GM18517 (cell line): Measurements from ENCODE around the gene HTATIP2.
"Not testable (repeated sequence)": the region's sequence is repeated elsewhere in the genome, so short reads cannot be mapped to it uniquely, and the experiment has no call there.

Source experiments
- ATAC-seq: cut with Tn5 transposase; IDR thresholded peaks from one replicate; pipeline ENCODE4 v1.9.1; 2021; ENCODE audit warnings: mild to moderate bottlenecking, moderate library complexity; ENCODE audit not compliant: unreplicated experiment

The HTATIP2 gene

DNA sequence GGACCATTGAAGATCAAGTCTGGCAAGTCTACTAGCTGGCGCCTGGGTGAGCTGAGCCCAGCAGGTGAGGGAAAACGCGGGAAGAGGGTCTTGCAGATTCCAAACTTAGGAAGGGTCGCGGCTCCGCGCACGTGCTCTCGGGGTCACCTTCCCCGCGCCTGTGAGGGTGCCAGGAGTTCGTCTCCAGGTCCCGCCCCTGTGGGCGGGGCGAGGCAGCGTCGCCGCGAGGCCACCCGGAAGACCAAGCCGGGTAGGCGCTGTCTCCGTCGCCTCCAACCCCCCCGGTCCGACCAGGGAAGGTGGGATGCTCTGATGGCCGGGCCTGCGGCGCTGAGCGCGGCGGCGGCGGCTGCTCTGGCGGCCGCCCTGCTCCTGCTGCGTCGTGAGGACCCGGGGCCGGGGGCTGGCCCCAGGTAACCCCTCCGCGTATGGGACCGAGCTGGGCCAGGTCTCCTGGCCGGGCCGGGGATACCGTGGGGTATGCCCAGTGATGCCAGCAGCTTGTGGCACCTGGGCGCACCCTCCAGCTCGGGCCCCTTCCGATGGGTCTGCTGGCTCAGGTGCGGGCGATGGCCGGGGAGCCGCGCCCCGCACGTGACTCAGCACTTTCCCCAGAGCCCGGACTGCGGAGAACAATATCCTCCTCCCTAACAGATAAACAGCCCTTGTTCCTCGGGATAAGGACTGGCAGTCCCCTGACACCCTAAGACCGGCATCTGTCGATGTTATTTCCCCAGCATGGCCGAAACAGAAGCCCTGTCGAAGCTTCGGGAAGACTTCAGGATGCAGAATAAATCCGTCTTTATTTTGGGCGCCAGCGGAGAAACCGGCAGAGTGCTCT is at the start of gene HTATIP2:
Gene HTATIP2, plus strand, starts transcription at position 215 of the 841 bp plus-strand sequence. Its CDS starts 524 bp downstream, at position 739.
- peak; percentile 92 for ATAC-seq

DNA sequence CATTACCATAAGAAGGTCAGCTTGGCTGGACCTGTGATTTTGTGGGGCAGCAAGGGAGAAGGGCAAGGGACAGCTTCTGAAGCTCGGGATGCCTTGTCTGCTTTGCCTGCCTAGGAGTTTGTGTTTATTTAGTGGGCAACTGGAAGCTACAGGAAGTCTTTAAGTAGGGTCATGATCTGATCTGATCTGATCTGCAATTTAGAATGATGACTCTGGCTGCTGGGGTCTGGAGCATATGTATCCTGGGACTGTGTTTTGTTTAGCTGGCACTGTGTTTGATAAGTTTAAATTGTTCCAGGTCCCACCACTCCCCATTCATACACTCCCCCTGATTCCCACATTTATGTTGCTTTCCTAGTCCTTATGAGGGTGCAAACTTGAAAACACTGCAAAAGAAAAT is 47.7 kb upstream of the HTATIP2 start:
- ATAC-seq, result no peak

DNA sequence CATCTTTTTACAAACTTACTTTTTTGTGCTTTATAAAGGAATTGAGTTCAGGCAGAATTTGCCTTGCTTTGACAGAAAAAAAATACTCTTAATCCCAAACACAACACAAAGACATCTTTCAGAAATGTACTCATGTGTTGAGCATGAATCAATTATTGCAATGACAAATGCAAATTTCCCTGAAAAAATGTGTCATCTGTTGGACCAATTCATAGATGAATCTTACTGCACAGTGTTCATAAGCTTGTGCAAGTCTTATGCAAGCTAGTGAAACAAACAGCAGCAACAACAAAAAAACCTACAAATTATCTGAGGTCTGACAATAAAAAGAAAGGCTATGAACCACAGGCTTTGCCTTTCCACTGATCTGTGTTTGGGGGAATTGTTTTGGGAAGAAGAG is 42.3 kb upstream of the HTATIP2 start:
- ATAC-seq, result no peak

DNA sequence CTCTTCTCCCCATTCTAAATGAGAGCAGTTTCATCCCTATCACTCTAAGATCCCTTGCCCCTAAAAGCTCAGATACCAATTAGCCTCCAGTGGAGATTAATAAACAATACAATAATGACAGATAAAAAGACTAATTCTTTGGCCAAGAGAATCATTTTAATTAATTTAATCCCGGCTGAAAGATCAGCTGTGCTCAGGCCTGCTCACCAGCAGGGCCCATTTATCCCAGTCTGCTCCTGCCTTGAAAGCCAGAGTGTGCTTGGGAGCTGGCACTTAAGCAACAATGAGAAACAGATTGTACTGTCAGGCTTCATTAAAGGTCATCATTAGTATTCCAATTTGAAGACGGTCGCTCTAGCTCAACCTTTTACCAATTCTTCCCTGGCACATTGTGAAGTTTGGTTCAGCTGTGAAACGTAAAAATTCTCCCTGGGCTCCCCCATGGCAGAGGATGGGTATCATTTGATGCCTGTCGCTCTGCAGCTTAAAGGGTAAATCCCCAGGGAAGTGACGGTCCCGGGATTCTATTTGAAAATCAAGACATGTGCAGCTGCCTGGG is 36.1 kb upstream of the HTATIP2 start:
- no peak for ATAC-seq

DNA sequence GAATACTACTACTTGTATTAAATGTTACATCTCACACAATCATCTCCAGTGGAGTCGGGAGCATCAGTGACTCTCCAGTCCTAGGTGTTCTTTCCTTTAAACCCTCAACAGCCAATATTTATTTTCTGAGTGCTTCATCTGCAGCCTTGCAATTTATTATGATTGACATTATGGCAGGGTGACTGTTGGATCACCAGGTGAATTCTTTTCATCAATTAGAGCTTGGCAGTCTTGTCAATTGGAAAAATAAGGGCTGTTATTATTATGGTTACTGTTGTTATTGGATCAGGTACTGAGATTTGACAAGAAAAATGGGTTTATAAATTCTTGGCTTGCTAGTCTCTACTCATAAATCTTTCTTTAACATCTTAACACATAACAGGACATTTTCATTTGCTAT is 27.5 kb upstream of the HTATIP2 start:
- no peak for ATAC-seq

DNA sequence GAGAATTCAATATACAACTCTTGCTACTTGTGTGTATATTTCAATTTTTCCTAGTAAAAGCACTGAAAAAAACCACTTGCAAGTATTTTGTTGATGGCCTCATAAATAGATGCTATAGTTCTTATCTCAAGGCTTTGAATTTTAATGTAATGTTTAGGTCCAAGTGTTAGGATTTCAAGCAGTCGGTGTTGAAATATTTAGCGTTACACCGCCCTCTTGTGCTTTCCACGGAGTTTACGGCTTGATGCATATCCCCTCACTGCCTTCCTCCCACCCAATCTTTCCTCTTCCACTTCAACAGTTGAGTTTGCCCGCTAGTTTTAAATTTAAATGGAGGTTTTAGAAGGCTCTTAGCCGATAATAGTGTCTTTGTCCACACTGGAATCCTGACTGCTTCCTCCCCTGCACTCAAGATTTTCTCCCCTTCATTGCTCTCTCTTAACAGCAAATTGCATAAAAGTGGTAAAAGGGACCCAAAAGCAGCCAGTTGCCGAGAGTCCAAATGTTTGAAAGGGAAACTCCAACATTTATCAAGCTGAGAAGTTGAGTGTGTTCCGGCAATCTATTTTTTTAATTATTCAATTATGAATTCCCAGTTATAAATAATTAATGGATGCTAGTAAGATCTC is 25.9 kb upstream of the HTATIP2 start:
- no peak for ATAC-seq

DNA sequence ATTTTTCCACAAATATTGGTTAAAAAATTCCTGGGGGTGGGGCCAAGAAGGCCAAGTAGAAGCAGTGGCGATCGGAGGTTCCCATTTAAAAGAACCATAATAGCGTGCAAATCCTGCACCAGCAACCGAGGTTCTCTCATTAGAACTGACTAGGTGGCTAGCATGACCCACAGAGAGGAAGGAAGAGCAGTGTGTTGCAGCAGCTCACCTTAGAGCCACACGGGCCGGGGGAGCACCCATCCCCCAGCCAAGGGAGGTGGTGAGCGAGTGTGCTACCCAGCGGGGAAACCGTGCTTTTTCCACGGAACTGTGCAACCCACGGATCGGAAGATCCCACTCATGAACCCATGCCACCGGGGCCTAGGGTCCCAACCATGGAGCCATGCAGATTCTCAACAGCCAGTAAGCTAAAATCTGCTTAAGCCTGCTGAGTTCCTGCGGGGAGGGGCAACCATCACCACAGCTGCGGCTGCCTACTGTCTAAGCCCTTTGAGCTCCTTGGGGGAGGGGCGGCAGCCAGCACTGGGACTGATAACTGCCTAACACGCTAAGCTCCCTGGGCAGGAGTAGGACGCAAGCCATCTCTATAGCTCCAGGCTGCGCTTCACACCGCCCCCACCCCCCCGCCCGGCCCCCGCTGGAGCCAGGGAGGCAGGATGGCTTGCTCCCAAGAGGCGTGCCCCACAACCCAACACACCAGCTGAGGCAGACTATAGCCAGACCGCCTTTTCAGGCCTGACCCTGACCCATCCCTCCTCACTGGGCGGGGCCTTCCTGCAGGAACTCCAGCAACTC is 21.0 kb upstream of the HTATIP2 start:
- ATAC-seq, result no peak

DNA sequence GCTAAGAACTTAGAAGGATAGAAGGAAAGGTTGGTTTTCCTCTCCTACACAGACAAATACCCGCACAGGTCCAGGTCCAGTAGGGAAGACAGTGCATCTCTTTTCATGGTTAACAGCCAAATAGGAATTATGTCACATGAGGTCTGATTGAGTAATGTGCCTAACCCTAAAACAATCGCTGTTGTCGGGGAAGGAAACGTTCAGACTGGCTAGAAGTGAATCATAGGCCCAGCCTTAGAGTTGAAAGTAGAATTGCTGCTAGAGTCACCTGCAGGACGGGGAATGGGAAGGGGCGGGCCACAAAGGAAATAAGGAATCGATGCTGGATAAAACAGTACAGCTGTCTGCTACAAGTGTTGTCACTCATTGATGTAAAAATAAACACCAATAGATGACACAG is 12.4 kb upstream of the HTATIP2 start:
- no peak for ATAC-seq

DNA sequence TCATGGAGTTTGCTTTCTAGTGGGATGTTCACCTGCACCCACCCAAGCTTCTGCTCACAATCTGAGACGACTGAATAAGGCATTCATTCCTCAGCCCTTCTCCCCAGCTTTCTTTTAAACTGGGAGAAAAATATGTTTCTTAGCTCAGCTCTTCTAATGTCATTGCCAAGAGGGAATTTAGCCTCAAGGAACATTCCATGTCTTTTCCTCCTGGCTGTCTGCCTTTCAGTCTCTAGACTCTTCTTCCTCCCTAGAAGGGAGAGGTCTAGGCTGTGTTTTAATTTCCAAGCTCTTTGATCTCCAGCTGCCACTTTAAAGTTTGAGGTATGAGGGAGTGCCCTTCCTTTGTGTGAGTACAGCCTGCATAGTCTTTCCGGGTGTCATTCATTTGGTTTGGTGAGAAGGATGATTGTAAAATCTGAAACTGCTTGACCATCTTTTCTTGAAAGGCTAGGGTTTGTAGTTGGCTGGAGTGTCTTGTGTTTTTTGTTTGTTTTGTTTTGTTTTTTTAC is 11.7 kb upstream of the HTATIP2 start:
- ATAC-seq, result no peak

DNA sequence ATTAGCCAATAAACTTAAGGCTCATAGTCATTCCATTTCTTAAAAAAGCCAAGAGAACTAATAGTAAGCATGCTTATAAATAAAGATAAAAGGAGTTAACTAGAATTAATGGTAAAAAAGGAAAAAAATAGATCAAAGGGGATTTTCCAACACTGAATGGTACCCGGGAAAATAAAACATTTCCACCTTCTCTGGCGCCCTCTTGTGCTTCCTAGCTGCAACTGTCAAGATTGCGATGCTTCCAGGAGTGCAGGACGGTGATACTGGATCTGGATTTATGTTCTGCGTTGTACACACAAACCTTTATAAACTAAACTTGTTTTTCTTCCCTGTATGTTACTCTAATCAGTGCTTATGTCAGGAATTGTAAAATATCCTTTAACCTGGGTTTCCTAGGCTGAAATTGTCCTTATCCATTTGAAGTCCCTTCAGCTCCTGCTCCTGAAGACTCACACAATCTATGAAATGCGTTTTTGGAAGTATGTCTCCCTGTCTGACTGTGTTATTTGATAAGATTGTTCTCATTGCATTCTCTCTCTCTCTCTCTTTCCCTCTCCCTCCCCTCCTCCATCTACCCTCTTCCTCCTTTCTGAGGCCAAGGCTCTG is 9.6 kb upstream of the HTATIP2 start:
- ATAC-seq, result no peak

DNA sequence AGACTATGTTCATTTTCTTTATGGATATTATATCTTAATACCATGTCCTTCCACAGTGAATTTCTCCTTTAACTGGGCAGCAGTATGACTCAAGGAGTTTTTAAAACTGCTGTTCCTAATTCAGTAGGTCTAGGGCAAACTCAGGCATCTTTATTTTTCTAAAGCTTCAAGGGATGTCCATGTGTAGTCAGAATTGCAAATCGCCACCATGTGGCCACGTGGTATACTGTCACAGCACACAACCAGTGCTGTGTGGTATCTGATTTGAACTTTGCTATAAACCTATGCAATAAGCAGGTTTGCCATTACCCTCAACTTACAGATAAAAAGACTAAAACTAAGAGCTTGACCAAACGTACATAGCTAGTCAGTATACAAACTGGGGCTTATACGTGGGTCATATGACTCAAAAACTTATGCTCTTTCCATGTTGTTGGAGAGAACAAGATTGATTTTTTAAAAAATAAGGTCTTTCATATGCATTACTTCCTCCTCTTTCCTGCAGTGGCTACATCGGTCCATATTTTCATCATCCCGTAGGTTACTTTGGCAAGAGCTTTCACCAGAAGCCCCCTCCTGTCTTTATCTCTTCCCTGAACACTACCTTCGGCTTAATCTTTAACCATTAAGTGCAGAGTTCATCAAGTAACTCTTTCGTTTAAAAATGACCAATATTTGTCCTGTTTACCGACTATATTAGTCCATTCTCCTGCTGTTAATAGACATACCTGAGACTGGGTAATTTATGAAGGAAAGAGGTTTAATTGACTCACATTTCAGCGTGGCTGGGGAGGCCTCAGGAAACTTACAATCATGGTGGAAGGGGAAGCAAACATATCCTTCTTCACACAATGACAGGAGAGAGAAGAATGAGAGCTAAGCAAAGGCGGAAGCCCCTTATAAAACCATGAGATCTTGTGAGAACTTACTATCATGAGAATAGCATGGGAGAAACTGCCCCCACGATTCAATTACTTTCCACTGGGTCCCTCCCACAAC is 8.0 kb upstream of the HTATIP2 start:
- peak; percentile 82 for ATAC-seq

DNA sequence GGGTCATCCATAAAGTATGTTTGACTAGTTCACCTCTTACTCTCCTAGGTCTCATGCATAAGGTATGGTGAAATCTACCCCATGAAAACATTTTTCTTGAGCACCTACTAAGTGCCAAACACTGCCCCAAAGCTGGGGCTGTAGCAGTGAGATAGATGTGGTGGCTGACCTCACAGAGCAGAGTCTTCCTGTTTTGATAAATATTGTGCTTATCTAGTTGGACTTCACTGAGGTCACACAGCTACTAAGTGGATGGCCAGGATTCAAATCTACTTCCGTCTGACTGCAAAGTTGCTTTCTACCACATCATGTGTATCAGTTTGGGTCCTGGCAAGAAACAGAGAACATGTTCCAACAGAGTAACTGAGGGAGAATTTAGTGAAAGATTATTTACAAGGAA is 6.4 kb upstream of the HTATIP2 start:
- ATAC-seq, result no peak

DNA sequence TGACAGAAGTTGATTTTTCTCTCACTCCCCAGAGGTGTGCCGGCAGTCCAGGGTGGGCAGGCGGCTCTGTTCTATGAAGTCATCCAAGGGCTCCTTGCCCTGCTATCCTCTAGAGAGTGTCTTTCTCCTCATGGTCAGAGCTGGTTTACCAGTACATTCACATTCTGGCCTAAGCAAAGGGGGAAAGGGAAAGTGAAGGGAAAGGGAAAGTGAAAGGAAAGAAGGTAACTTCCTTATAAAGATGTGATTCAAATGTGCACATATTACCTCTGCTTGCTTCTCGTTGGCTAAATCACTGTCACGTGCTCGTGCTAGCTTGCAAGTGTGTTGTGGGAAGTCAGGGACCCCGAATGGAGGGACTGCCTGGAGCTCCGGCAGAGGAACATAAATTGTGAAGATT is 2.9 kb upstream of the HTATIP2 start:
- ATAC-seq, result no peak

DNA sequence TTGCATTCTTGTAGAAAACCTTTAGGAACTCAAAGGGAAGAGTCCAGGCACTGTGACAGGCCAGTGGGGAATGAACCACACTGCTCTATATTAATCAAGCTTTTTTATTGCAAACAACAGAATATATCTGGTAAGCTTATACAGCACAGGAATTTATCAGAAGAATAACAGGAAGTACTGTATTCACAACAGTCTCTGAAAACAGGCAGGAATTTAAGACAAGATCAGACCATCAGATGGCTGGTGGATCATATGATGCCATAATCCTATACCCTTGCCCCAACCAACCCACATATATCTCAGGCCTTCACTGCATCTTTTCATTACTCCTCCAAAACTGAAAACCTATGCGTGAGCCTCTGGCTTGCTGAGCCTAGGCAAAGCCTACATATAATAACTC is 1.0 kb upstream of the HTATIP2 start:
- no peak for ATAC-seq

DNA sequence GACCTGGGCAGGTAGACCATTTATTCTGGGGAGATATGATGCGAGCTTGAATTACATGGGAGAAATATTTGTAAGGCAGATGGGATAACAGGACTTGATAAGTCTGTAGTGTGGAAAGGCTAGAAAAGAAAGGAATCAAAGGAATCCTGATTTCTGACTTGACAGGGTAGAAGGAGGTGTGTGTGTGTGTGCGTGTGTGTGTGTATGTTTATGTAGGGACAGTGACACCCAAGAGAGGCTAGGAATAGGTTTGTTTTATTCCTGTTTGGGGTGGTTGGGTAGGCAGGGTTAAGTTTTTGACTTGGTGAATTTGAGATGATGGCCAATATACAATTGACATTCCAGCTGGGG is 390 bp upstream of the HTATIP2 start:
- peak; percentile 9 for ATAC-seq

DNA sequence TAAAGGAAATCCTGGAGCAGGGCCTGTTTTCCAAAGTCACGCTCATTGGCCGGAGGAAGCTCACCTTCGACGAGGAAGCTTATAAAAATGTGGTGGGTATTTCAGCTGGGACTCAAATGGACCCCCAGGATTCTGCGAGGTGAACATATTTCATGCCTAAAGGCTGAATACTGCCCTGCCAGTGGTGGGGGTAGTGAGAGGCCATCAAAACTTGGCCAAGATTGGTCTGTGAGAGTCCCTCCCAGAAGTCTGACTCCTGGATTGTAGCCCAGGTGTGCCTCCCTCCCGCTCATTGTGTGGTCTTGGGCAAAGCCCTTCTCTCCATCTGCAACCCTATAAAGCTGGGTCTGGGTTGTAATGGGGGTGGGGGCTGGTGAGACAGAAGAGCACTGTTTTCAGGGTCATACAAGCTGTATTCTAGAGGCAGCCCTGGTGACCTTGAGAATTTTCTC is 853 bp downstream of the HTATIP2 start:
- ATAC-seq, result no peak

DNA sequence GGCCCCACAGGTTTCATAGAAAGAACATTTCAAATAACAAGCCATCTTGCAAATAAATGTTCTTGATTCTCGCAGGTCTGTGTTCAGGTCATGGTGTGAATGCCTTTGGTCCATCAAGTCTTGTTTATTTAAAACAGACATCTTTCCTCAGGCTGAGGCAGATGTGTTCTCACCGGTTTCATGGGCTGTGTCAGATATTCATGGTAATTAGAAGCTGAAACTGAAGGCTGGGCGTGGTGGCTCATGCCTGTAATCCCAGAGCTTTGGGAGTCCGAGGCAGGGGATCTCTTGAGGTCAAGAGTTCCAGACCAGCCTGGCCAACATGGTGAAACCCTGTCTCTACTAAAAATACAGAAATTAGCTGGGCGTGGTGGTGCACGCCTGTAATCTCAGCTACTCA is 2.0 kb downstream of the HTATIP2 start:
- not testable (repeated sequence) for ATAC-seq

DNA sequence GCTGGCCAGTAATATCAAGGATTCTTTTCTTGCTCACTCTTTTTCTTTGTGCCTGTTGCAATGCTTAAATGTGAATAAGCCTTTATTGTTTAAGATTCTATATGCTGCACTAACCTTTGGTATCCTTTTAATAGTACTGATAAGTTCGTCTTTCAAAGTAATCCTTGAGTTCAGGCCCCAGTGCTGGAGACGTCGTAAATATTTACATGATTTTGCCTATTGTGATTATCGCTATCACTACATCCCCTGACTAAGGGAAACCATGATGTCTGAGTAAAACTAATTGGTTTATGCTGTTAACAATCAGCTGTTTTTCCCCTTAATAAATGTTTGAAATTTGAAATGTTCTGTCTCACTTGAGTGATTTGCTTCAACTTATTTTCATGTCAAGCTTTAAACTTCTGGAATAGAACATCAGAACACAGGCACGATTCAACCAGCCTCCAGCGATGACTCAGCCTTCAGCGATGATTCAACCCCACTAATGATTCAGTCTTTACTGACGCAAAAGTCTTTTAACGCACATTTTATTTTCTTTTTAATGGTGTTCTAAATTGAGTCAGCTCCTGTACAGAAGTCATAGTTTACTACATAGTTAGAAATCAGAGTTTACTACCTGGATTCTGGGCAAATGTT is 3.9 kb downstream of the HTATIP2 start:
- ATAC-seq, result no peak

DNA sequence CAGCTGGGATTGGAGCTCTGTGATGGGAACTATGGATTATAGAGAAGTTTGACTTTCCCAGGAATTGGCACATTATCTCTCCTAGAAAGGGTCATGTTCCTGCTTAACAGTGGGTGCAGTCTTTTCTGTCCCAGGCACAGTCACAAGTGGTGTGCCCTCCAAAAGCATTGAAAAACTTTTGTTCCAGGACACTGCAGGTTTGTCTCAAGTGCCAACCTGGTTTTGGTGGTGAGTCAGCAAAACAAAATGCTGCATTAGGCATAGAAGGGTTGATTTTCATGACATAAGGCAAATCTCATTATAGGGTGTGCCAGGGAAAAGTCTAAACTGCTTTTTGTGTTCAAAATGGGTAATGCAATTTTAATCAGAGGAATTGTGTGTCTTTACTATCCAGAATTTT is 4.9 kb downstream of the HTATIP2 start:
- no peak for ATAC-seq
